NB4 (cell line): ENCODE results near the gene CFAP221.

Source experiments
- POLR2A ChIP-seq: IDR thresholded peaks from 2 replicates; pipeline ENCODE4 v1.6.1; 2011; ENCODE audit warnings: mild to moderate bottlenecking; ENCODE audit not compliant: insufficient read length; ENCODE audit errors: extremely low read depth
- TF ChIP-seq, protein P1 (sequence below): IDR thresholded peaks from one replicate; pipeline ENCODE4 v1.5.1; 2012; ENCODE audit warnings: low read depth, low read length

GRCh38 chr2:119531292-119531691, 13.0 kb upstream of the CFAP221 start:
- TF ChIP-seq, protein P1, sequence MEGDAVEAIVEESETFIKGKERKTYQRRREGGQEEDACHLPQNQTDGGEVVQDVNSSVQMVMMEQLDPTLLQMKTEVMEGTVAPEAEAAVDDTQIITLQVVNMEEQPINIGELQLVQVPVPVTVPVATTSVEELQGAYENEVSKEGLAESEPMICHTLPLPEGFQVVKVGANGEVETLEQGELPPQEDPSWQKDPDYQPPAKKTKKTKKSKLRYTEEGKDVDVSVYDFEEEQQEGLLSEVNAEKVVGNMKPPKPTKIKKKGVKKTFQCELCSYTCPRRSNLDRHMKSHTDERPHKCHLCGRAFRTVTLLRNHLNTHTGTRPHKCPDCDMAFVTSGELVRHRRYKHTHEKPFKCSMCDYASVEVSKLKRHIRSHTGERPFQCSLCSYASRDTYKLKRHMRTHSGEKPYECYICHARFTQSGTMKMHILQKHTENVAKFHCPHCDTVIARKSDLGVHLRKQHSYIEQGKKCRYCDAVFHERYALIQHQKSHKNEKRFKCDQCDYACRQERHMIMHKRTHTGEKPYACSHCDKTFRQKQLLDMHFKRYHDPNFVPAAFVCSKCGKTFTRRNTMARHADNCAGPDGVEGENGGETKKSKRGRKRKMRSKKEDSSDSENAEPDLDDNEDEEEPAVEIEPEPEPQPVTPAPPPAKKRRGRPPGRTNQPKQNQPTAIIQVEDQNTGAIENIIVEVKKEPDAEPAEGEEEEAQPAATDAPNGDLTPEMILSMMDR, result peak; percentile 22
- TF ChIP-seq POLR2A, result no peak
